HG02623 (cell line): ENCODE data around the gene AXIN1.
"Not testable (repeated sequence)": the region's sequence is repeated elsewhere in the genome, so short reads cannot be mapped to it uniquely, and the experiment has no call there.

Experiments used
- ATAC-seq: cut with Tn5 transposase; IDR thresholded peaks from one replicate; pipeline ENCODE4 v1.9.1; 2021; ENCODE audit warnings: moderate library complexity; ENCODE audit not compliant: unreplicated experiment

AXIN1 gene

GRCh38 chr16:354971-355461 is 2.5 kb upstream of the AXIN1 start:
- no peak for ATAC-seq

- ATAC-seq, result no peak
Measured at GRCh38 chr16:354291-354881, 1.9 kb upstream of the AXIN1 start.

GRCh38 chr16:353404-354290 is 1.1 kb upstream of the AXIN1 start:
- ATAC-seq, result no peak

GRCh38 chr16:351804-352520 is 561 bp downstream of the AXIN1 start:
- peak; percentile 24 for ATAC-seq

GRCh38 chr16:350203-350602 is 2.3 kb downstream of the AXIN1 start:
- ATAC-seq, result no peak

GRCh38 chr16:349211-349610 is 3.3 kb downstream of the AXIN1 start:
- ATAC-seq, result no peak

- ATAC-seq, result not testable (repeated sequence)
Measured at GRCh38 chr16:348495-348894, 4.0 kb downstream of the AXIN1 start.

GRCh38 chr16:347203-347602 is 5.3 kb downstream of the AXIN1 start:
- no peak for ATAC-seq

GRCh38 chr16:346587-346986 is 5.9 kb downstream of the AXIN1 start:
- no peak for ATAC-seq

- ATAC-seq, result no peak
Measured at GRCh38 chr16:345772-346171, 6.8 kb downstream of the AXIN1 start.

GRCh38 chr16:342455-343213 is 9.9 kb downstream of the AXIN1 start:
- ATAC-seq, result no peak

- ATAC-seq, result not testable (repeated sequence)
Measured at GRCh38 chr16:341974-342336, 10.6 kb downstream of the AXIN1 start.

- not testable (repeated sequence) for ATAC-seq
Measured at GRCh38 chr16:341095-341973, 11.2 kb downstream of the AXIN1 start.

GRCh38 chr16:340370-341091 is 12.0 kb downstream of the AXIN1 start:
- ATAC-seq, result no peak

GRCh38 chr16:339680-340079 is 12.8 kb downstream of the AXIN1 start:
- ATAC-seq, result no peak

GRCh38 chr16:337975-338575 is 14.4 kb downstream of the AXIN1 start:
- ATAC-seq, result no peak

GRCh38 chr16:337437-337836 is 15.1 kb downstream of the AXIN1 start:
- ATAC-seq, result no peak

GRCh38 chr16:336269-336668 is 16.3 kb downstream of the AXIN1 start:
- no peak for ATAC-seq
